ENCODE data around the gene CYP11A1. TPM values are rescaled to one million over a fixed set of nuclear protein-coding genes. Genes with fewer than 3 reads are reported as not detected.
A peak's percentile ranks its signal among the peaks of the same experiment; 100 is the strongest.

The CYP11A1 gene
- total RNA-seq, 1 donor from 2014 or later: 0.32 TPM

- Mint-ChIP-seq H3K27me3 (ENCODE audit: low read depth) (peaks cover 29% of the 10 kb centered on the region), H3K27ac (ENCODE audit: unreplicated experiment) (no peak overlapping the region)
- TF ChIP-seq, protein P1, sequence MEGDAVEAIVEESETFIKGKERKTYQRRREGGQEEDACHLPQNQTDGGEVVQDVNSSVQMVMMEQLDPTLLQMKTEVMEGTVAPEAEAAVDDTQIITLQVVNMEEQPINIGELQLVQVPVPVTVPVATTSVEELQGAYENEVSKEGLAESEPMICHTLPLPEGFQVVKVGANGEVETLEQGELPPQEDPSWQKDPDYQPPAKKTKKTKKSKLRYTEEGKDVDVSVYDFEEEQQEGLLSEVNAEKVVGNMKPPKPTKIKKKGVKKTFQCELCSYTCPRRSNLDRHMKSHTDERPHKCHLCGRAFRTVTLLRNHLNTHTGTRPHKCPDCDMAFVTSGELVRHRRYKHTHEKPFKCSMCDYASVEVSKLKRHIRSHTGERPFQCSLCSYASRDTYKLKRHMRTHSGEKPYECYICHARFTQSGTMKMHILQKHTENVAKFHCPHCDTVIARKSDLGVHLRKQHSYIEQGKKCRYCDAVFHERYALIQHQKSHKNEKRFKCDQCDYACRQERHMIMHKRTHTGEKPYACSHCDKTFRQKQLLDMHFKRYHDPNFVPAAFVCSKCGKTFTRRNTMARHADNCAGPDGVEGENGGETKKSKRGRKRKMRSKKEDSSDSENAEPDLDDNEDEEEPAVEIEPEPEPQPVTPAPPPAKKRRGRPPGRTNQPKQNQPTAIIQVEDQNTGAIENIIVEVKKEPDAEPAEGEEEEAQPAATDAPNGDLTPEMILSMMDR (IDR thresholded peaks at IDR 0.05): no peak
Measured at GRCh38 chr15:74305687-74306086, 61.8 kb downstream of the CYP11A1 start.

GRCh38 chr15:74304431-74304830 is 63.0 kb downstream of the CYP11A1 start:
- Mint-ChIP-seq H3K4me1 (ENCODE audit: low read depth) (peaks cover 26% of the 10 kb centered on the region), H3K9me3 (ENCODE audit: low read depth) (no peaks in the 10 kb centered on the region), H3K27ac (ENCODE audit: unreplicated experiment) (no peak overlapping the region), H3K4me3 (ENCODE audit: unreplicated experiment) (no peak overlapping the region), H3K27me3 (ENCODE audit: low read depth) (peaks cover 38% of the 10 kb centered on the region), H3K36me3 (ENCODE audit: low read depth) (no peaks in the 10 kb centered on the region)
- TF ChIP-seq, protein P1 (IDR thresholded peaks at IDR 0.05): no peak
- DNase-seq (ENCODE audit: low spot score): no peak

More at GRCh38 chr15:74305687-74306086, 61.8 kb downstream of the CYP11A1 start:
- no peaks in the 10 kb centered on the region for H3K9me3 Mint-ChIP-seq (ENCODE audit: low read depth)
- DNase-seq (ENCODE audit: low spot score): no peak
- H3K4me3 Mint-ChIP-seq (ENCODE audit: unreplicated experiment): no peak overlapping the region
- H3K4me1 Mint-ChIP-seq (ENCODE audit: low read depth): peaks cover 26% of the 10 kb centered on the region
- no peaks in the 10 kb centered on the region for H3K36me3 Mint-ChIP-seq (ENCODE audit: low read depth)

DNA sequence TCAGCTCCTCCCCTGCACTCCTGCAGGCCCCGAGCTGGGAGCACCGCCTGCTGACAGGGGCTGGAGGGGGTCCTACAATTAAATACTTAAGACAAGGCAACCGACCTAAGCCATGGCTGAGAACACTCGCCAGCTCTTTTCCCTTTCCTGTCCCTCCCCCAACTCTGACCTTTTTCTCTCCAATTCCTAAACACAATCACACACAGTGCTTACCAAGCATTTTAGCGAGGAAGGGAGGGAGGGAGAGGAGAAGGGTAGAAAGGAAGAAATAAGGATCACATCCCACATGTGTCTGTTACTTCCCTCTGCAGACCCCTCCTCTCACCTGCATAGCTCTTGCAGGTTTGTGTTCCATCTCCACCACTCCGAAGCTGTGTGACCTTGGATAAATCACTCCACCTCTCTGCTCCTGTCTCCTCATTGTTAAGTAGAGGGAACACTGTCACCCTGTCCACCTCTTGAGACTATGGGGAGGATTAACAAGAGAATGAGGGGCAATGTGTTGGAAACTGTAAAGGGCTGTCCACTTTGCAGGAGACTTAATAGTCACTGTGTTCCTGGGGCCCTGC is 63.6 kb downstream of the CYP11A1 start:
- Mint-ChIP-seq H3K4me1 (ENCODE audit: low read depth) (peaks cover 26% of the 10 kb centered on the region), H3K36me3 (ENCODE audit: low read depth) (no peaks in the 10 kb centered on the region), H3K9me3 (ENCODE audit: low read depth) (no peaks in the 10 kb centered on the region), H3K27ac (ENCODE audit: unreplicated experiment) (no peak overlapping the region), H3K4me3 (ENCODE audit: unreplicated experiment) (no peak overlapping the region), H3K27me3 (ENCODE audit: low read depth) (peaks cover 38% of the 10 kb centered on the region)
- TF ChIP-seq, protein P1 (IDR thresholded peaks at IDR 0.05): no peak
- DNase-seq (ENCODE audit: low spot score): no peak

DNA sequence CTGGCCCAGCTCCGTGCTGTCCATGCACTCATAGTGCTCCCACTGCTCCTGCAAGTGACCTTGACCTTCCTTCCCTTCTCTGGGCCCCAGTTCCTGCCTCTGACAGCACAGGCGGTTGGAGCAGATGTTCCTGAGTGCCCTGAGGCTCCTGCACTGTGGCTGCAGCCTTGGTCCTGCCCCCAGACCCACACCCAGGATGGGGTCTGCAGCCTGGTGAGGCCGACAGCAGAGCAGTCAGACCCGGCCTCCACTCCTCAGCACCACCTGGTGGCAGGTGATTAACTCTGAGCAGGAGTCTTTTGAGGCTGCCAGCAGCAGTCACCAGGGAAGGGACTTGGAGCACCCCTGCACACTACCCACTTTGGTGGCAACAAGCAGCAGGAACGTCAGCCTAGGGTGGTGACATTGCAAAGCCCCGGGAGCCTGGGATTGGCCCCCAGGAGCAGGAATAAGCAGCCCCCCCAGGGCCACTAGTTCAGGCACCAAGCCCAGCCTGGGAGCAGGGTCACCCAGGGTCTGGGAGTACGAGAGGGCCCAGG is 64.6 kb downstream of the CYP11A1 start:
- H3K27me3 Mint-ChIP-seq (ENCODE audit: low read depth): peaks cover 42% of the 10 kb centered on the region

GRCh38 chr15:74301583-74302361 is 65.7 kb downstream of the CYP11A1 start:
- H3K4me3 Mint-ChIP-seq (ENCODE audit: unreplicated experiment): no peak overlapping the region
- no peaks in the 10 kb centered on the region for H3K36me3 Mint-ChIP-seq (ENCODE audit: low read depth)
- TF ChIP-seq, protein P1 (IDR thresholded peaks at IDR 0.05): no peak
- no peak for DNase-seq (ENCODE audit: low spot score)
- H3K27me3 Mint-ChIP-seq (ENCODE audit: low read depth): peaks cover 50% of the 10 kb centered on the region
- peaks cover 13% of the 10 kb centered on the region for H3K4me1 Mint-ChIP-seq (ENCODE audit: low read depth)
- no peaks in the 10 kb centered on the region for H3K9me3 Mint-ChIP-seq (ENCODE audit: low read depth)
- no peak overlapping the region for H3K27ac Mint-ChIP-seq (ENCODE audit: unreplicated experiment)

More for the DNA sequence above, 64.6 kb downstream of the CYP11A1 start:
- Mint-ChIP-seq H3K4me1 (ENCODE audit: low read depth) (peaks cover 23% of the 10 kb centered on the region), H3K36me3 (ENCODE audit: low read depth) (no peaks in the 10 kb centered on the region), H3K27ac (ENCODE audit: unreplicated experiment) (peak overlapping the region; percentile 49), H3K4me3 (ENCODE audit: unreplicated experiment) (no peak overlapping the region), H3K9me3 (ENCODE audit: low read depth) (no peaks in the 10 kb centered on the region)
- no peak for DNase-seq (ENCODE audit: low spot score)
- TF ChIP-seq, protein P1 (IDR thresholded peaks at IDR 0.05): peak; percentile 88
